Endodermal cell (in vitro differentiated cells): ENCODE results near the gene WASF3. TPM values are rescaled to one million over a fixed set of nuclear protein-coding genes. Genes with fewer than 3 reads are reported as not detected.

Source experiments
- DNase-seq: peaks from one replicate; pipeline ENCODE4 v3.0.0-alpha.2; 2017
- H3K27ac ChIP-seq: 2 replicates; pipeline ENCODE4 v1.5.1; 2013; ENCODE audit warnings: mild to moderate bottlenecking, low read depth, low read length, moderate library complexity
- H3K27me3 ChIP-seq: 2 replicates; pipeline ENCODE4 v1.6.1; 2013; ENCODE audit warnings: mild to moderate bottlenecking, low read length, moderate library complexity; ENCODE audit not compliant: insufficient read depth, control insufficient read depth, poor library complexity, severe bottlenecking
- H3K36me3 ChIP-seq: 2 replicates; pipeline ENCODE4 v1.7.0; 2013; ENCODE audit warnings: mild to moderate bottlenecking, low read length, moderate library complexity; ENCODE audit not compliant: control insufficient read depth, insufficient read depth
- H3K4me1 ChIP-seq: one replicate; pipeline ENCODE4 v1.7.0; 2013; ENCODE audit warnings: low read length; ENCODE audit not compliant: control insufficient read depth, insufficient read depth
- H3K4me3 ChIP-seq: 2 replicates; pipeline ENCODE4 v1.5.1; 2013; ENCODE audit warnings: mild to moderate bottlenecking, low read length, moderate library complexity
- H3K9ac ChIP-seq: 2 replicates; pipeline ENCODE4 v1.6.1; 2013; ENCODE audit warnings: mild to moderate bottlenecking, low read length, moderate library complexity; ENCODE audit not compliant: poor library complexity, severe bottlenecking; ENCODE audit errors: extremely low read depth
- H3K9me3 ChIP-seq: 2 replicates; pipeline ENCODE4 v1.6.1; 2013; ENCODE audit warnings: mild to moderate bottlenecking, low read length, moderate library complexity; ENCODE audit not compliant: control insufficient read depth
- H3K27ac Mint-ChIP-seq: 2 replicates; pipeline ENCODE4 v1.8.0; 2020; ENCODE audit warnings: mixed read lengths
- H3K27me3 Mint-ChIP-seq: 2 replicates; pipeline ENCODE4 v1.8.0; 2021; ENCODE audit warnings: mild to moderate bottlenecking, mixed read lengths; ENCODE audit not compliant: insufficient read depth
- H3K36me3 Mint-ChIP-seq: 2 replicates; pipeline ENCODE4 v1.8.0; 2020; ENCODE audit warnings: low read depth, mixed read lengths
- H3K4me1 Mint-ChIP-seq: 2 replicates; pipeline ENCODE4 v1.8.0; 2020; ENCODE audit warnings: mixed read lengths
- H3K4me3 Mint-ChIP-seq: 2 replicates; pipeline ENCODE4 v1.8.0; 2020; ENCODE audit warnings: mild to moderate bottlenecking, moderate library complexity, mixed read lengths
- H3K9me3 Mint-ChIP-seq: 2 replicates; pipeline ENCODE4 v1.8.0; 2020; ENCODE audit warnings: mild to moderate bottlenecking, mixed read lengths
- CTCF ChIP-seq: fragments of 200-600 bp; sonication (generic); conservative IDR thresholded peaks from 2 replicates; pipeline ENCODE4 v1.5.0; 2021; ENCODE audit warnings: antibody characterized with exemption, mild to moderate bottlenecking
- WGBS, 2 experiments: methylation state at CpG; one replicate each; pipeline versions ENCODE4 v1.1.5 to v1.1.7; 2013; ENCODE audit warnings: missing lambda C conversion rate in 2 of 2, mixed read lengths in 1 of 2; ENCODE audit not compliant: insufficient coverage in 1 of 2, insufficient read length in 1 of 2; 5-methylcytosine and 5-hydroxymethylcytosine counted together
- total RNA-seq, 2 donors: library from RNA; stranded (reverse); fragmentation: NEBNext Ultra II Directional in 1 of 2; extraction: Animal tissue kit (Norgen Biotek cat#: 25700) in 1 of 2; gene quantifications; 2 replicates in 1 of 2; 3 replicates in 1 of 2; pipeline ENCODE4 v1.2.1, GENCODE V29; 2021

The WASF3 gene
- total RNA-seq, 2 donors from 2014 or later = 20.5 to 32.6 TPM

GRCh38 chr13:26624572-26624971, 67.1 kb downstream of the WASF3 start:
- peaks cover 13% of the 10 kb centered on the region for H3K9me3 ChIP-seq
- H3K36me3 ChIP-seq = no peaks in the 10 kb centered on the region
- no peak for DNase-seq
- Mint-ChIP-seq H3K36me3 (peaks cover 24% of the 10 kb centered on the region), H3K4me1 (peaks cover 3% of the 10 kb centered on the region), H3K4me3 (no peak overlapping the region), H3K27me3 (no peaks in the 10 kb centered on the region), H3K27ac (no peak overlapping the region), H3K9me3 (peaks cover 18% of the 10 kb centered on the region)
- TF ChIP-seq CTCF = no peak
- no peak overlapping the region for H3K9ac ChIP-seq
- no CpG with 5 or more reads among the region's 1 CpG for WGBS, 2 experiments
- H3K27me3 ChIP-seq = no peaks in the 10 kb centered on the region
- no peaks in the 10 kb centered on the region for H3K4me1 ChIP-seq
- no peak overlapping the region for H3K27ac ChIP-seq
- H3K4me3 ChIP-seq = no peak overlapping the region

GRCh38 chr13:26626271-26626670, 68.8 kb downstream of the WASF3 start:
- TF ChIP-seq CTCF = no peak
- Histone ChIP-seq H3K27me3 (no peaks in the 10 kb centered on the region), H3K9ac (no peak overlapping the region), H3K4me1 (no peaks in the 10 kb centered on the region), H3K36me3 (no peaks in the 10 kb centered on the region), H3K9me3 (peaks cover 13% of the 10 kb centered on the region), H3K27ac (no peak overlapping the region), H3K4me3 (no peak overlapping the region)
- Mint-ChIP-seq H3K4me1 (peaks cover 3% of the 10 kb centered on the region), H3K27ac (no peak overlapping the region), H3K27me3 (no peaks in the 10 kb centered on the region), H3K4me3 (no peak overlapping the region), H3K9me3 (peaks cover 19% of the 10 kb centered on the region), H3K36me3 (peaks cover 24% of the 10 kb centered on the region)
- 96 to 100% methylated on average over 1 of the region's 2 CpGs for WGBS, 2 experiments
- DNase-seq = no peak

- Mint-ChIP-seq H3K36me3 (peaks cover 27% of the 10 kb centered on the region), H3K4me3 (no peak overlapping the region), H3K9me3 (peaks cover 27% of the 10 kb centered on the region), H3K27ac (no peak overlapping the region), H3K27me3 (no peaks in the 10 kb centered on the region), H3K4me1 (no peaks in the 10 kb centered on the region)
- no peak overlapping the region for H3K27ac ChIP-seq
- peaks cover 10% of the 10 kb centered on the region for H3K9me3 ChIP-seq
- TF ChIP-seq CTCF = peak; percentile 67
- no peaks in the 10 kb centered on the region for H3K36me3 ChIP-seq
- WGBS, 2 experiments = 92 to 96% methylated on average over 5 to 7 of the region's 8 CpGs
- peak; percentile 64 for DNase-seq
- no peak overlapping the region for H3K4me3 ChIP-seq
- no peaks in the 10 kb centered on the region for H3K27me3 ChIP-seq
- H3K9ac ChIP-seq = no peak overlapping the region
- no peaks in the 10 kb centered on the region for H3K4me1 ChIP-seq
Measured at GRCh38 chr13:26628706-26629105, 71.2 kb downstream of the WASF3 start.
